GM18502 (cell line): ENCODE measurements around the gene RIMKLA.

Source experiments
- ATAC-seq: cut with Tn5 transposase; IDR thresholded peaks from one replicate; pipeline ENCODE4 v1.9.1; 2021; ENCODE audit warnings: mild to moderate bottlenecking; ENCODE audit not compliant: unreplicated experiment, poor library complexity

Gene RIMKLA

DNA sequence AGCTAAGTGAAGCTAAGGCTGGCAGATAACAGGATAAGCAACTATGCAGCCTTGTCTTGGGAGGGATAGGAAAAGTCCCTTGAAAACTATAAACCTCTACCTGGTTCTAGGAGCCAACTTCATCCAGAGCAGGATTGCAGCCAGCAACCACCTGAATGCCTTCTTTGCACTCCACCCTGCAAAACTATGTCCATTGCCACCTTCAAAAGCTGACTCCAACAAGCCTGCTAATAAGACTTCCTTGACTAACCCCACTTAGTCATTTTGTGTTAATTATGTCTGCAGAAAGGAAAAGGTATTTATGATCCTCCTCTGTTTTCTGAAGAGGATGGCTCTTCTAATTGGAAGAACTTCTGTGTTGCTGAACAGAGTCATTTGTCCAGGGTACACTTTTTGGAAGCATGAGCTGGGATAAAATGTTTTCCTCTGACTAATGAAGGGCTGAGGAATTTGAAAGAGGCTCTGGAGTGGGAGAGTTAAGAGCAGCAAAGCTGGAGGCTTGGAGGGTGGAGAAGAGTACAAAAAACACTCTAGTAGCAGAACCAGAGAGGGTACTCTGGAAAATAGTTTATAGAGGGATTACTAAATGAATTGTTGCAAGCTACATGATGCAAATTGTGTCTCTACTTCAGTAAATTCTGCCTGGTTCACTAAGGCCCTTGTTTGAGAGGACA lies 9.6 kb upstream of the RIMKLA start:
- ATAC-seq: no peak

DNA sequence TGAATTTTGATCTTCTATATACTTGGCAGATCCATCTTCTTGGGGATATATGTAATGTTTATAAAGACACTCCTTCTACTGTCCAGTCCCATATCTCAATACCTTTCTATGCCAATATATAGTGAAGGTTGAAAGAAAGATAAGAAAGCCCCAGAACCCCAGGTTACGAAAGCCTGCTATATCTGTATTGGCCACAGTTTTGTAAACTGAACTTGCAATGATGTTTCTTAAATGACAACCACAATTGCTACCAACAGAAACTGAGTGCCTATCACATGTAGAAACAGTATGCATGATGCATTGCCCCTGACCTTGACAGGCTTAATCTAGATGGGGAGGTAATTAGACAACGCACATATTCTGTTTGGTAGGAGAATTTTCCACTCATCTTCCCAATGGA lies 7.8 kb upstream of the RIMKLA start:
- no peak for ATAC-seq

DNA sequence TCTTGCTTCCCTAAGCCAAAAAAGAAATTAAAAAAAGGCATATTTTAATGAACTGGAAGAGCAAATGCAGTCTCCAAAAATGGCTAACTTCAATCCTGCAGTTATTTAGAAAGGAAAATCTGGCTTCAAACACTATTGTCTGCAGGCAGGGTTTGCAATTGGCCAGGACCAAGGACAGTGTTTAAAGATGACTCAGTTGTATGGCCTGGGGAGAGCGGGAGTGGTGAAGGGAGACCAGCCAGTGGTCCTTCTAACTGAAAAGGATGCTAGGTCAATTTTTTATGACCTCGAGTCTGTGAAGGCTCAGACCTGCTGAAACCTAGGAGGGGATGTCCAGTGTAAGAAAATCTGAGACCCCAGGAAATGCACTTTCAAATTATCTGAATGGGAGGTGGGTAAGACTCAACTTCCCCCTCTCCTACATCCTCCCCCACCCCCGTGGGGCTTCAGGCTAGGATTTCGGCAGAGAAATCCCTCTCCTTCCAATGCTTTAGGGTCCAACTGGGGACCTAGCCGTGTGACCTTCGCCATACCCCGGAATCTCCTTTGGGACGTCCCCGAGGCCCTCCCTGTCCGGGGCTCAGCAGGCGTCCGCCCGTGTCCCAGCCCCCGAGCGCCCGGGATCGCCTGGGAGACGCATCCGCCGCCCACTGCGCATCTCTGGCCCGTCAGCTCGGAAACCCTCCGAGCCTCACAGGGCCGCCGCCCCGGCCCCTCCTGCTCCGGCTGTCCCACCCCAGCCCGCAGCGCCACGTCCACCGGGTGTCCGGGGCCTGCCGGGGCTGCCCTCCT lies 602 bp upstream of the RIMKLA start:
- ATAC-seq: peak; percentile 35

DNA sequence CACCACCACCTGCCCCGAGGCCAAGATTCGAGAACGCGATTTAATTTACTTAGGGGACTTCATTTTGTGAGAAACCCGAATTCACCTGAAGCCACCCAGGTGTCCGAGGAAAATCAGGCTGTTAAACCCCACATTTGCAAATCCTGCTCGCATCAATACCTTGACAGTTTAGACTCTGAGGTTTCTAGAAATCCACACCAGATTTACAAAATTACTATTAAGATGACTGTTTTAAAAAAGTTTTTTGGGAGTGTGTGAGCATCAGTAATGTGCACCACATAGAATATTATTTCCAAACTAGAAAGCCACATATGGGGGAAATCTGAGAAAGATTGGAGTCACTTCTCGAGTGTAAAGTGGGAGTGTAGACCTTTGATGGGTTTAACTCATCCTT lies 685 bp downstream of the RIMKLA start:
- ATAC-seq: no peak

DNA sequence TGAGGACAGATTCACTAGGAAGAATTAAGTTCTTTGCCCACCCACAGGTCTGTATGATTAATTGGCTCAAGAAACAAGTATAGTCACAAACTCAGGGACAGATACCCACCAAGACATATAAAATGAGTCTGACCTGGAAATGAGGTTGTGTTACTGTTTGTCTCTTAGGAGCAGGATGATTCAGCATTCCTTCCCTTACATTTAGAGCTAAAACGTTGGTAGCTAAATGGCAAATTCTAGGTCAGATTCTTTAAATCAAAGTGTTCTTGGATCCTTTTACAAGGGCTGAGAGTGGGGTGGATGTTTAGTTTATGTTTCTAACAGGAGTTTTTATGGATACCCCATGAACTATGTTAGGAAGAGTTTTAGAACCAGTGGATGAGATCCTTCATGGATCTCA lies 4.7 kb downstream of the RIMKLA start:
- no peak for ATAC-seq

DNA sequence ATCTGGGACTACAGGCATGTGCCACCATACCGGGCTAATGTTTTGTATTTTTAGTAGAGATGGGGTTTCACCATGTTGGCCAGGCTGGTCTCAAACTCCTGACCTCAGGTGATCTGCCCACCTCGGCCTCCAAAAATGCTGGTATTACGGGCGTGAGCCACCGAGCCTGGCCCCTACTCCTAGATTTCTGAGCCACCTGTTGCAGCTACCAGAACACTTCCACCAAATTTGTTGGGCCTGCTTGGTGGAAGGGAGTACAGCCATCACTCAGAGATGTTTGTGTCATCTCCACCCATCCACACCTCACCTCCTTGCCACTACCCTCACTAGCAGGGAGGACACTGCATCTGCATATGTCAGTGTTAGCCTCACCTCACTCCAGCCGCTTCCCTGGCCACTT lies 5.5 kb downstream of the RIMKLA start:
- no peak for ATAC-seq

DNA sequence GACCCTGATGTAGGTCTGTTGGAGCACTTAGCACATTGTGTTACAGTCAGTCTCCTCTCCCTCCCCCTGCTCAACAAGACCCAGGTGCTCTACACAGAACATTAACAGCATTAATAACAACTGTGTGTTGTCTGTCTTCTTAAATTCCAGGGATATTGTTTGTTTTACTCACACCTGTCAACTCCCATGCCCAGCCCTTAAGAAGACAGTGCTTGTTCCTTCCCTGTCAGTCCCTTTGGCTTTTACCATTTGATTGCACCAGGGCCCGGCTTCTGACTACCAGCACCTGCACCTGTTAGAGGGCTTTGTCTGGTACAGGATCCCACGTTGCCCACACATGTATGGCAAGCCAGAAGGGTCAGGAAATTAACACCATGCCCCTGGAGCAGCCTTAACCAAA lies 11.7 kb downstream of the RIMKLA start:
- ATAC-seq: no peak

DNA sequence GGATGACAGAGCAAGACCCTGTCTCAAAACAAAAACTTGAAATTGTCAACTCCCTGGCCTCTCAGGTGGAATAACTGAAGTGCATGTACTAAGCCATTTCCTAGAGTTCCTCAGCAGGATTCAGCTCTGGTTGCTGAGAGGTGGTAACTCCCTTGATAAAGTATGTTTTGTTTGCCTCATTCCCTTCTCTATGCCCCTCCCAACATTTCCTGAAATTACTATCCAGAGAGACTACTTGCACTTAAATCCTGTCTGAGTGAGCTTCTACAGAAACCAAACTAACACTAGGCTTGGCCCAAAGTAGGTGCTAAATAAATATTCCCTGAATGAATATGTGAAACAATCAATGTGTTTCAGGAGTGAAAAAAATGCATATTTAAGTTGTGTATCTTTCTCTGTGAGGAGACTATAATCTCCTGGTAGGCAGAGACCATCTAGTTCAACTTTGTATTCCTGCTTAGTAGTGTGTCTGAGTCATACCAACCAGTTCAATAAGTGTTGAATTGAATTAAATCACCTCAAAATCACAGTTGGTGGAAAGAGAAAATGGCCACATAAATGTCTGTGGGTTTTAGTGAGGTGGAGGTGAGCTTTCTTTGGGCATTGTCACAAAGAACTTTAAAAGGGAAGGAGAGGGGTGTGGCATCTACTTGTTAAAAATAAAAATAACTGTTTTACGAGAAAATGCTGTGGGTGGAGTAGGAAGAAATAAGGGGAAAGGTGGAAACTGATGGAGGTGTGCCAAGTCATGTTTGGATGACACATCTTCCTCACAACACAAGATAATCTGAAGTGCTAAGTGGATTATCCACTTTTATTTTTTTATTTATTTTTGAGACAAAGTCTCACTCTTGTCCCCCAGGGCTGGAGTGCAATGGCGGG lies 12.6 kb downstream of the RIMKLA start:
- ATAC-seq: no peak

DNA sequence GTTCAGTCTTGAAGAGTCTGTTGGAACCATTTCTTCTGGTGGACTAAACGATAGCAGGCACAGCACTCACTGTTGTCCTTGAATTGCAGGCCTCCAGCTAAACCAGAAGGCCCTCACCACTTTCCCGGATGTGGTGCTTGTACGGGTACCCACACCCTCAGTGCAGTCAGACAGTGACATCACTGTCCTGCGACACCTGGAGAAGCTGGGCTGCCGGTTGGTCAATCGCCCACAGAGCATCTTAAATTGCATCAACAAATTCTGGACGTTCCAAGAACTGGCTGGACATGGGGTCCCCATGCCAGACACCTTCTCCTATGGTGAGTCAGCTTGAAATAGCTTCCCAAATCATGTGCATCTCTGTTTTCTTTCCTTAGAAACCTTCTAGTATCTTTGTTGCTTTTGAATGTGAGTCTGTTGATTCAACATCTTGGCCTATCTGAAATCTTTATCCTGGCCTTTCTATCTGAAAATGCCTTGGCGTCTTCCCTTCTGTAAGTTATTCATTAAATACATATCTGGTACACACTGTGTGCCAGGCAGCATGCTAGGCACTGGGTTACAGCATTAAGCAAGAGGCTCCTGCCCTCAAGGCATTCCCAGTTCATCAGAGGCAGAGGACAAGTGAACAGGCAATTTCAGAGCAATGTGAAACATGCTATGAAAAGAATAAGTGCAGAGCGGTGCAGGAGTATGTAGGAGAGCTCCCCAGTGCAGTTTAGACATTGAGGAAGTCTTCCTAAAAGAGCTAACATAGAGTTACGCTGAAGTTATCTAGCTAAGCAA lies 18.9 kb downstream of the RIMKLA start:
- no peak for ATAC-seq

DNA sequence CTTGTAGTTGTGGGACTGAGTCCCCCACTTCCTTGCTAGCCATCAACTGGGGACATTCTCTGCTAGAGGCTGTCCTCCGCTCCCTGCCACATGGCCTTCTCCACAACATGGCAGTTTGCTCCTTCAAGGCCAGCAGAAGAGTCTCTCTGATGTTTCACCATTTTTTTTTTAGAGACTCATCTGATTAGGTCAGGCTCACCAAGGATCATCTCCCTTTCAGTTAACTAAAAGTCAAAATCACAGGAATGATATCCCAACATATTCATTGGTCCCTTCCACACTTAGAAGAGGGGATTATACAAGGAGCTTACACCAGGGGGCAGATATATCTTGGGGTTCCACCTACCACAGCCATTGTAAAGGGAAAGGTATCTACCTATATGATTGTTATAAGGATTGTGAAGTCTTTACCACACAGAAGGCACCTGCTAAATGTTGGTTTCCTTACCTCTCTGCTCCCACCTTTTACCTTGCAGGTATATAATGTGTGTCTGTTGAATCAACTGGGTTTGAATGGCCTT lies 23.3 kb downstream of the RIMKLA start:
- no peak for ATAC-seq

DNA sequence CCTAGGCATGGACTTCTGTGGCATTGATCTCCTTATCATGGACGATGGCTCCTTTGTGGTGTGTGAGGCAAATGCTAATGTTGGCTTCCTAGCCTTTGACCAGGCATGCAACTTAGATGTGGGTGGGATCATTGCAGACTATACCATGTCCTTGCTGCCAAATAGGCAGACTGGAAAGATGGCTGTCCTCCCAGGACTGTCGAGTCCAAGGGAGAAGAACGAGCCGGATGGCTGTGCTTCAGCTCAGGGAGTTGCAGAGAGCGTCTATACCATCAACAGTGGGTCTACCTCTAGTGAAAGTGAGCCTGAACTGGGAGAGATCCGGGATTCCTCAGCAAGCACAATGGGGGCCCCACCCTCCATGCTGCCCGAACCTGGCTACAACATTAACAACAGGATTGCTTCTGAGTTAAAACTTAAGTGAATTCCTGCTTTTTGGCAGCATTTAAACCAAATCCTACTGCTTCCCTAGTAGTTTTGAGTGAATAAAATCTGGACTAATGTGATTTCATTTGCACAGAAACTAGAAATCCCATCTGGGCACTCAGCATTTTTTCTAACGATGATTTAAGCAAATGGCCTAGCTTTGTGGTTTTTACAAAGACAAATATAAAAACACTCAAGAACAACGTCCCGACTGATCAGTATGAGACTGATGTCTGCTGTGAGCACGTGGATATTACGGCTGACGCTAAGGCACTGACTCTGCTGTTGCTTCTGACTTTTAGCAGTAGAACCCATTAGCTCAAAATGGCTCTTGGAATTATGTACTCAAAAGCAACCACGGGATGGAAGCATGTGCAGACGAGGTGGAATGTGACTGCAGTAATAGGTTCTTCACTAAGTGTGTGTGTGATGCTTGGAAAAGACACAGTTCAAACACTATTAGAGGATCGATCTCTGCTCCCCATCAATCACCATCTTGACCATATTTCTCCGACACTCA lies 34.2 kb downstream of the RIMKLA start:
- ATAC-seq: no peak

DNA sequence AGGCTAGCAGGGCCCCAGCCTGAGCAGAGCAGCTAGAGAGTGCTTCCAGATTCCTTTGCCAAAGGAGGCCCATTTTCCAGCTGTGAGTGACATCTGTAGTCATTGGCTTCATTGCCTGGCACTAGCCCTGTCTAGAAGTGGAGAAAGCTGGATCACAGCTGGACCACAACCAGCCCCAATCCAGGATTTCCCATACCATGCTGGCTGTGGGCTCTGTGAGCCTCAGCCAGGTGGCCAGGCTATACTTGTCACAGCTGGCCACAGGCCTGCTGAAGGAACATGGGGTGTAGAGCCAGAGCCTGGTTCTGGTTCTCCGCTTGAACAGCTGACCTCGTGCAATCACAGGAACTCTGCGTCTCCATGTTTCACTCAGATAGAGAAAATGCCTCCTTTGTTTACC lies 36.6 kb downstream of the RIMKLA start:
- ATAC-seq: no peak

DNA sequence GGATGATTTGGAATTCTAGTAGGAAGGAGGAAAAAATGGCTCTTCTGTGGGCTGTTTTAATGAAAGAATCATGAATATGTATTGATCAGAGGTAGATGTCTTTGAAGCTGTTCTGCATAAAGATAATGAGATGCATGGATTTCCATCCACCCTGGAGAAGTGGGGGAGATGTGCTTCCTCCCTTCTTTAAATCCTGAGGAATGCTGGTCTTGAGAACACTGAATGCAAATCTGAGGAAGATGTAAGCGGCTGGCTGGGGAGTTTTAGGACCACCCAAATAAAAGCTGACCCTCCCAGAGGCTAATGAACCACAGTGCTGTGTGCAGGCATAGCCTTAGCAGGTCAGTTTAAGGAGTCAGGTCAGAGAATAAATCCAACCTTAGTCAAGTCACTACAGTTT lies 37.9 kb downstream of the RIMKLA start:
- no peak for ATAC-seq

DNA sequence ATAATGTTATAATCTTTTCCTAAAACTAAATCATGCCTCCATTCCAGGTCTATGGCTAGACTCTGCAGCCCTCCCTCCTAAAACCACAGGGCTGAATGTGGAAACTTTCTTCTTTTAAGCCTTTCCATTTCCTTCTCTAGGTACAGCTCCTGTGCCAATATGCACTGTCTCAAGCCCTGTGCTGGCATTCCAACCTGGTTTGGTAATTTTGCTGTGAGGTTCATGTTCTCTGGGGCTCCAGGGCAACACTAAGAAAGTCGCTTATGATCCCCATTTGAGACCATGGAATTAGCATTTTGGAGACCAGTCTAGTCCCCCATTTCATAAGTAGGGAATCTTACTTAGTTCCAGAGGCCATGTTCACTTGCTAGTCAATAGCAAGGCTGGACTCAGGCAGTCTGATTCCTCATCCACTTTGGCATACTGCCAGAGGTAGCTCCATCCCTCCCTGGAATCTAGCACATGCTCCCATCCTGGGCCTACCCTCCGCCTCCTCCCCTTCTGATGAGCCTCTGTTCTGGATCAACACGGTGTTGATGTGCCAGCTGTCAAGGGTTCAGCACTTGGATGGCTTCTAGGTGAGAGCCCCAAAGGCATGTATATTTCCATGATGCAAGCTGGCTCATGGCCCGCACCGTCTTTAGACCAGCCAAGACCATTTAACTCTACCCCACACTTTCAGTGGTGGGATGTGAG lies 38.7 kb downstream of the RIMKLA start:
- no peak for ATAC-seq

DNA sequence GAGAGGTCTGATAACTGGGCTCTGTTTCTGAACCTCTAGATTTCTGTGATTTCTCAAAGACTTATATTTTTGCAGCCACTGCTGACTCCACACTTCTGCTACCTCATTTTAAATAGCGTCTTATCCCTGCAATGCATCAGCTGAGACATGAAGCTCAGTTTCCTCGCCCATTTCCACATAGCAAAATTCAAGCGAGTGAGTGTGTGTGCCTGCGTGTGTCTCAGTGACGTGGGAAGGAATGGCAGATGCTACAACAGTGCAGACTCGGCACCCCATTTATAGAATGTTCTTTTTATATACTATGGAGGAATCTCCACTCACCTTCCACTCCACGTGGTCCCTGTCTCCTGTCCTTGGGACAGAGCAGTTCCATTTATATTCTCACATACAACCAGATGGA lies 39.5 kb downstream of the RIMKLA start:
- ATAC-seq: no peak

DNA sequence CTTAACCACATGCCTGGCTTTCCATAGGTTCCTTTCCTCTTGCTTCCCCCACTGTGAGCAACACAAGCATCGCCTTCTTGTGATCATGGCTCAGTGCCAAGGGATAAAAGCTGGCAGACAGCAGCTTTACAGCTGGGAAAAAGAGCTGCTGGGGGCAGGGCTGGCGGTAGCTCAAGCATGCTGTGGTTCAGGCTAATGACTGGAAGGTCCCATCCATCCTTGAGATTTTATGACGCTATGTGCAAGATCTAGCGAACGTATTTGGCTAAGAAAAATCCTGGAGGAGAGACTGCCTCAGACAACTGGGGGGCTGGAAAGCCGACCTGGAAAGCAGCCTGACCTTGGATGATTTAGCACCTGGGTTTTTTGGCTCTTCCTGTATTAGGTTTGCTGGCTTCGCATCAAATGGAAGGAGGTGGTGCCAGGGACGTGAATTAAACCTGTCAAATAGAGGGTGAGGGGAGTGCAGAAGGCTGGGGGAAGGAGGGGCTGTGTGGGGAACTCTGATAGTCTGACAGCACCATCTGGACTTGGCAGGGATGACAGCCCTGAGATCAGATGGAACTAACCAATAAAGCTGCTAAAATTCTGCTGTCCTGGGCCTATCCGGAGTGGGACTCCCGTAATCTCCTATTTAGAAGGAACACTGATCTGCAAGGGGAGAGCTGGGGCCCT lies 40.5 kb downstream of the RIMKLA start:
- ATAC-seq: no peak

DNA sequence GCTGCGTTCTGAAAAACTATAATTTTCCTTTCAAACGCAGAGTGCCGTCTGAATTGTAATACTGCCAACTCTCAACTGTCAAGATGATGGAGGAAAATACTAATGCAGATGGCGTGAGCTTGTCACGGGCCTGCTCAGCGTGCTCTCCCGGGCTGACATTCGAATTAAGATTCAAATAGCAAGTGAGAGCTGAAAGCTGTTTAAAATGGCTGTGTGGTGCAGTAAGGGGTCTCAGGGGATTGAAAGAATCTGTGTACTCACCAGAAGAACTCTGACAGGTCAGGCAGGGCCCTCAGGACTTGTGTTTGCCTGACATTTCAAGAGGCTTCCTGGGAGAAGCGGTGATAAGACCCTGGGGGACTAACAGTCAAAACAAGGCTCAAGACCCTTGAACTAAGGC lies 42.1 kb downstream of the RIMKLA start:
- ATAC-seq: no peak

DNA sequence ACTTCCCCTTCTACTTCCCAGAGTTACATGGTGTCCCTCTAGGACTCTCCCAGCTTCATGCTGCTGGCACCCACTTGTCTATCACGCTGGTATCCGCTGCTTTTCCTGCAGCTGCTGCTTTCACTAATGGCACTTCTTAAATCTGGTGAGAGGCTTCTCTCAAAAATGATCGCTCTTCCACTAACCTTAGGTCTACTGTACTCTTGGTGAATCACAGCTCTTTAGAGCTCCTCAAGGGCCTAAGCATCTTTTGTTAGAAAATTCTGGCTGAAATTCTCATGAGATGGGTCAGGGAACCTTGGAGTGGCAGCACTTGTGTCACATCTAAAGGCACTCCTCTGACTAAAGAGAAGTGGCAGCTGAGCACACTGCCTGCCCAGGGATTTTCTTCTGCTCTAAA lies 43.1 kb downstream of the RIMKLA start:
- ATAC-seq: no peak
